Testis (tissue), 3 donors: ENCODE data around the gene PLSCR2. TPM values are rescaled to one million over a fixed set of nuclear protein-coding genes. Genes with fewer than 3 reads are reported as not detected.

ENCODE experiments used
- DNase-seq: peaks from one replicate; pipeline ENCODE4 v3.0.0-alpha.2; 2019
- H3K27ac ChIP-seq, 2 donors: fragments of 200-600 bp; sonication (generic); one replicate each; pipeline ENCODE4 v1.5.1; 2019
- H3K27me3 ChIP-seq: fragments of 200-600 bp; sonication (generic); one replicate; pipeline ENCODE4 v1.5.1; 2019
- H3K36me3 ChIP-seq: fragments of 200-600 bp; sonication (generic); one replicate; pipeline ENCODE4 v1.5.1; 2017; ENCODE audit warnings: low read depth; ENCODE audit errors: missing control alignments
- H3K4me1 ChIP-seq: fragments of 200-600 bp; sonication (generic); one replicate; pipeline ENCODE4 v1.5.1; 2019
- H3K4me3 ChIP-seq, 2 donors: fragments of 200-600 bp; sonication (generic); one replicate each; pipeline ENCODE4 v1.5.1; 2017 to 2019
- H3K9me3 ChIP-seq: fragments of 200-600 bp; sonication (generic); one replicate; pipeline ENCODE4 v1.5.1; 2017
- CTCF ChIP-seq, 3 experiments: fragments of 450-650 bp in 2 of 3; fragments of 200-600 bp in 1 of 3; sonication (generic) in 1 of 3; IDR thresholded peaks; one replicate each; pipeline ENCODE4 v1.5.1; 2016 to 2019; ENCODE audit warnings: antibody characterized with exemption in 3 of 3, mild to moderate bottlenecking in 2 of 3, moderate library complexity in 1 of 3
- POLR2A ChIP-seq: fragments of 450-650 bp; IDR thresholded peaks from one replicate; pipeline ENCODE4 v1.6.1; 2017; ENCODE audit warnings: antibody characterized with exemption, mild to moderate bottlenecking, moderate library complexity
- WGBS, 2 donors: methylation state at CpG; one replicate each; pipeline ENCODE4 v1.1.5; 2018; 5-methylcytosine and 5-hydroxymethylcytosine counted together
- intact Hi-C: fragments of 100-400 bp; cut with DNase I; formaldehyde crosslinking; loops from one replicate; pipeline ENCODE4 v1.15.1; 2023; ENCODE audit warnings: low total_unique reads
- polyA plus RNA-seq: library from polyadenylated mRNA; stranded (reverse); fragments of 350-450 nt; fragmentation: Illumina TruSeq; extraction: RNeasy Lipid Tissue Mini Kit (QIAGEN cat#74804); gene quantifications from one replicate; pipeline ENCODE4 v1.2.3, GENCODE V29; 2014; ENCODE audit warnings: low read depth, low replicate concordance; ENCODE audit not compliant: insufficient read depth
- total RNA-seq, 2 donors: library from RNA; depleted of rRNA; stranded (reverse); fragments of >200 nt; gene quantifications; one replicate each; pipeline ENCODE4 v1.2.3, GENCODE V29; 2016

Gene PLSCR2
- total and polyA plus RNA-seq, 3 donors from 2014 or later: 6.5 to 34.8 (median 9.4) TPM

DNA sequence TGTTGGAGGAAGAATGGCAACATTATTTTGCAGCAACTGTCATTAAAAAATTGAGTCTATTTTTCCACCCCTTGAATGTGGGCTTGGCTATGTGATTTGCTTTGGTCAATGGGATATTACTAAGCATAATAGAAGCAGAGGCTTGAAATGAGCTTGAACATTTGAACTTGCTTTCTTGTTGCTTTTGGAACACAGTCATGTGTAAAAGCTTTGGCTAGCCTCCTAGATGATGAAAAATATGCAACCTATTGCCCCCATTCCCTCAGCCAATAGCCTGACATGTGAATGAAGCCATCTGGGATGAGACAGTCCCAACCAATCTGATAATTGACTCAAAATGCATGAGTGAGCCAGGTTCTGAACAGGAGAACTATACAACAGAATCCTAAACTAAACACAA lies 78.4 kb downstream of the PLSCR2 start:
- no peak for TF ChIP-seq POLR2A
- no peak for TF ChIP-seq CTCF (IDR thresholded peaks at IDR 0.05)
- H3K27ac ChIP-seq: no peak overlapping the region
- H3K9me3 ChIP-seq: no peaks in the 10 kb centered on the region
- H3K4me3 ChIP-seq: no peak overlapping the region
- H3K4me1 ChIP-seq: no peaks in the 10 kb centered on the region
- intact Hi-C loops: no loop called here
- no peaks in the 10 kb centered on the region for H3K27me3 ChIP-seq
- H3K36me3 ChIP-seq: no peaks in the 10 kb centered on the region
- peak; percentile 22 for DNase-seq

DNA sequence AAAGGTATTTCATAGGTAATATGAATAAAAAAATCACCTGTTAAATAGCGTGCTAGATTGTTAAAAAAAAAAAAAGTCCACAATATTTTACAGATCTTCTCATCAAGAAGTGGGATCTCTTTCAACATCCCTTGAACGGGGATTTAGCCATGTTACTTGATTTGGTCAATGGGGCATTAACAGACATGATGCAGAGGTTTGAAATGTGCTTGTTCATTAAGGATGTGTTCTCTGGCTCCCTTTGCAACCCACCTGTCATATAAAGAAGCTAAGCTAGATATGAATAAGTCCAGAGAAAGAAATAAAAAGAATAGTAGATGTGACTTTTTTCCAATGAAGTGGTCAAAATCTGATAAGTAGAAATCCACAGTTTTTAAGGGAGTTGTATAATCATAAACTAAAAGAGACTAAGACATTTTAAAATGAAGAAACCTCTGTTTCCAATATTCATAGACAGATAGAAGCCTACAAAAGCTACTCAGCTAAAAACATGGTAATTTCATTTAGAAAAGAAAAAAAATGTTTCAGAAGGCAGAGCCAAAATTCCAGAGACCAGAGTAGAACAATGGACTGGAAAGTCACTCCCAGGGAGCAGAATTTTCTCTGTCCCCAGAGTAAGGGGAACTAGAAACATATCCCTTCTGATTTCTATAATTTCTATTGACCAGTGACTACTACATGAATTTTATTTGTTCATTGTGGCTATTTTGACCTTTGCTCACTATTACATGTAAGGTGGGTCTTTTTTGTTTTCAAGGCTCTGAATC lies 79.2 kb downstream of the PLSCR2 start:
- intact Hi-C loops: no loop called here
- Histone ChIP-seq H3K27ac (no peak overlapping the region), H3K4me1 (no peaks in the 10 kb centered on the region), H3K27me3 (no peaks in the 10 kb centered on the region), H3K9me3 (no peaks in the 10 kb centered on the region), H3K36me3 (no peaks in the 10 kb centered on the region), H3K4me3 (no peak overlapping the region)
- TF ChIP-seq POLR2A: no peak
- no peak for TF ChIP-seq CTCF (IDR thresholded peaks at IDR 0.05)
- 44 to 50% methylated on average over 2 of the region's 2 CpGs for WGBS, 2 donors
- DNase-seq: no peak

DNA sequence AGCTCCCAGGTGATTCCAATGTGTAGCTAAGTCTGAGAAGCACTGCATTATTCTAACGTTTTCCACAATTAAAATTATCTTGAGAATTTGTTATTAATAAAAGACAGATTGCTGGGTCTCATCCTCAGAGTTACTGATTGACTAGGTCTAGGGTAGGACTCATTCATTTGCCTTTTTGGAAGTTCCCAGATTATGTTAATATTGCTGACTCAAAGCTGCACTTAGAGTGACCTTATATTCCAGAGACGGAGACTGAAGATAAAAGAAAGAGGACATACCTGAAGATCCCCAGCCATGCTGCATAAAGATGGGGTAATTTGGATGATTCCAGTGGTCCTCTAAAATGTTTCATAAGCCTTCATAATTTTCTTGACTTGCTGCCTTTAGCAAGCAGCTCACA lies 81.8 kb downstream of the PLSCR2 start:
- no peak for DNase-seq
- no peaks in the 10 kb centered on the region for H3K27me3 ChIP-seq
- TF ChIP-seq CTCF (IDR thresholded peaks at IDR 0.05) (no peak), POLR2A (no peak)
- WGBS, 2 donors: 47 to 51% methylated on average over 2 of the region's 2 CpGs
- H3K4me1 ChIP-seq: no peaks in the 10 kb centered on the region
- no peak overlapping the region for H3K4me3 ChIP-seq
- intact Hi-C loops: no loop called here
- no peaks in the 10 kb centered on the region for H3K9me3 ChIP-seq
- H3K27ac ChIP-seq: no peak overlapping the region
- H3K36me3 ChIP-seq: no peaks in the 10 kb centered on the region

DNA sequence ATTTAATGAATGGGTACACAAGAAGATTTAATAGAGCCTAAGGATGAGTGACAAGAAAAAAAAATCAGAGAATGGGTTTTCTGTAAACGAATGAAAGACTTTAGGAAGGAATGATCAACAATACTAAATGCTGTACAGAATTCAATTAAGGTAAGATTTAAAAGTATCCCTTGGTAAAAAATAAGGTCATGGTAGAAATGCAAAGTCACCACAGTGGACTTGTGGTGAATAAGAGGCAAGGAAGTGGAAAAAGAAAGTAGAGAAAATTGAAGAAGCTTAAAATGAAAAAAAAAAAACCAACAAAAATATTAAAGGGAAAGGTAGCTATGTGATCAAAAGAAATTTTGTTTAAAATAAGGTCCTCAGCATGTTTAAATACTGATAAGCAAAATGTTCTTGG lies 82.4 kb downstream of the PLSCR2 start:
- Histone ChIP-seq H3K4me3 (no peak overlapping the region), H3K27ac (no peak overlapping the region), H3K36me3 (no peaks in the 10 kb centered on the region), H3K4me1 (no peaks in the 10 kb centered on the region), H3K9me3 (no peaks in the 10 kb centered on the region), H3K27me3 (no peaks in the 10 kb centered on the region)
- no peak for DNase-seq
- no peak for TF ChIP-seq POLR2A
- no peak for TF ChIP-seq CTCF (IDR thresholded peaks at IDR 0.05)
- 78 to 94% methylated on average over 1 of the region's 1 CpG for WGBS, 2 donors
- intact Hi-C loops: no loop called here

GRCh38 chr3:146384786-146385185 lies 84.6 kb downstream of the PLSCR2 start:
- H3K36me3 ChIP-seq: no peaks in the 10 kb centered on the region
- no peak for DNase-seq
- H3K4me3 ChIP-seq: no peak overlapping the region
- no peak overlapping the region for H3K27ac ChIP-seq
- no peak for TF ChIP-seq CTCF (IDR thresholded peaks at IDR 0.05)
- TF ChIP-seq POLR2A: no peak
- H3K27me3 ChIP-seq: no peaks in the 10 kb centered on the region
- intact Hi-C loops: no loop called here
- H3K4me1 ChIP-seq: no peaks in the 10 kb centered on the region
- no peaks in the 10 kb centered on the region for H3K9me3 ChIP-seq
